SK-N-SH (cell line): ENCODE data around the gene GEMIN7.

Source experiments
- CHD2 ChIP-seq: fragments of 150-350 bp; IDR thresholded peaks from 2 replicates; pipeline ENCODE4 v1.6.1; 2018; ENCODE audit warnings: low read length; ENCODE audit not compliant: partially characterized antibody
- CTCF ChIP-seq: fragments of 200-600 bp; sonication (generic); IDR thresholded peaks from 2 replicates; pipeline ENCODE4 v1.6.1; 2017; ENCODE audit warnings: antibody characterized with exemption, mild to moderate bottlenecking, moderate library complexity
- ELF1 ChIP-seq: IDR thresholded peaks from 2 replicates; pipeline ENCODE4 v1.4.0; 2012
- EP300 ChIP-seq, 2 experiments: IDR thresholded peaks; 2 replicates each; pipeline versions ENCODE4 v1.4.0 to v1.6.1; 2012; ENCODE audit warnings: borderline replicate concordance in 1 of 2, low read depth in 1 of 2, low read length in 1 of 2
- GABPA ChIP-seq: IDR thresholded peaks from 2 replicates; pipeline ENCODE4 v1.4.0; 2012; ENCODE audit warnings: low read depth, mild to moderate bottlenecking
- MAX ChIP-seq: IDR thresholded peaks from 2 replicates; pipeline ENCODE4 v1.4.0; 2012; ENCODE audit warnings: low read depth
- POLR2AphosphoS5 ChIP-seq: IDR thresholded peaks from 2 replicates; pipeline ENCODE4 v1.6.1; 2012; ENCODE audit warnings: low read depth, low read length
- RAD21 ChIP-seq: IDR thresholded peaks from 2 replicates; pipeline ENCODE4 v1.6.1; 2012; ENCODE audit warnings: mild to moderate bottlenecking, low read length
- RFX5 ChIP-seq: IDR thresholded peaks from 2 replicates; pipeline ENCODE4 v1.6.1; 2012; ENCODE audit warnings: mild to moderate bottlenecking, improper control_type of control experiment, low read length
- SMC3 ChIP-seq: IDR thresholded peaks from 2 replicates; pipeline ENCODE4 v1.6.1; 2012; ENCODE audit warnings: low read depth, low read length, improper control_type of control experiment
- TAF1 ChIP-seq: IDR thresholded peaks from 2 replicates; pipeline ENCODE4 v1.6.1; 2012; ENCODE audit warnings: low read depth, mild to moderate bottlenecking, low read length, moderate library complexity, borderline replicate concordance
- TCF12 ChIP-seq: IDR thresholded peaks from 2 replicates; pipeline ENCODE4 v1.4.0; 2012
- TF ChIP-seq, protein P1 (sequence below): IDR thresholded peaks from 2 replicates; pipeline ENCODE4 v1.4.0; 2012; ENCODE audit warnings: low read depth, borderline replicate concordance
- TF ChIP-seq, protein P2 (sequence below): IDR thresholded peaks from 2 replicates; pipeline ENCODE4 v1.6.1; 2012; ENCODE audit warnings: mild to moderate bottlenecking, low read depth, low read length, moderate library complexity

- TF ChIP-seq CTCF (no peak), POLR2AphosphoS5 (no peak), RFX5 (no peak), RAD21 (no peak), EP300 (IDR thresholded peaks at IDR 0.05; ENCODE audit: borderline replicate concordance in 1 of 2, low read depth in 1 of 2, low read length in 1 of 2) (no peak), TAF1 (no peak), MAX (no peak), SMC3 (no peak), TCF12 (no peak), ELF1 (no peak), CHD2 (no peak), GABPA (no peak)
- TF ChIP-seq, protein P1, sequence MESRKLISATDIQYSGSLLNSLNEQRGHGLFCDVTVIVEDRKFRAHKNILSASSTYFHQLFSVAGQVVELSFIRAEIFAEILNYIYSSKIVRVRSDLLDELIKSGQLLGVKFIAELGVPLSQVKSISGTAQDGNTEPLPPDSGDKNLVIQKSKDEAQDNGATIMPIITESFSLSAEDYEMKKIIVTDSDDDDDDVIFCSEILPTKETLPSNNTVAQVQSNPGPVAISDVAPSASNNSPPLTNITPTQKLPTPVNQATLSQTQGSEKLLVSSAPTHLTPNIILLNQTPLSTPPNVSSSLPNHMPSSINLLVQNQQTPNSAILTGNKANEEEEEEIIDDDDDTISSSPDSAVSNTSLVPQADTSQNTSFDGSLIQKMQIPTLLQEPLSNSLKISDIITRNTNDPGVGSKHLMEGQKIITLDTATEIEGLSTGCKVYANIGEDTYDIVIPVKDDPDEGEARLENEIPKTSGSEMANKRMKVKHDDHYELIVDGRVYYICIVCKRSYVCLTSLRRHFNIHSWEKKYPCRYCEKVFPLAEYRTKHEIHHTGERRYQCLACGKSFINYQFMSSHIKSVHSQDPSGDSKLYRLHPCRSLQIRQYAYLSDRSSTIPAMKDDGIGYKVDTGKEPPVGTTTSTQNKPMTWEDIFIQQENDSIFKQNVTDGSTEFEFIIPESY, result no peak
- TF ChIP-seq, protein P2, sequence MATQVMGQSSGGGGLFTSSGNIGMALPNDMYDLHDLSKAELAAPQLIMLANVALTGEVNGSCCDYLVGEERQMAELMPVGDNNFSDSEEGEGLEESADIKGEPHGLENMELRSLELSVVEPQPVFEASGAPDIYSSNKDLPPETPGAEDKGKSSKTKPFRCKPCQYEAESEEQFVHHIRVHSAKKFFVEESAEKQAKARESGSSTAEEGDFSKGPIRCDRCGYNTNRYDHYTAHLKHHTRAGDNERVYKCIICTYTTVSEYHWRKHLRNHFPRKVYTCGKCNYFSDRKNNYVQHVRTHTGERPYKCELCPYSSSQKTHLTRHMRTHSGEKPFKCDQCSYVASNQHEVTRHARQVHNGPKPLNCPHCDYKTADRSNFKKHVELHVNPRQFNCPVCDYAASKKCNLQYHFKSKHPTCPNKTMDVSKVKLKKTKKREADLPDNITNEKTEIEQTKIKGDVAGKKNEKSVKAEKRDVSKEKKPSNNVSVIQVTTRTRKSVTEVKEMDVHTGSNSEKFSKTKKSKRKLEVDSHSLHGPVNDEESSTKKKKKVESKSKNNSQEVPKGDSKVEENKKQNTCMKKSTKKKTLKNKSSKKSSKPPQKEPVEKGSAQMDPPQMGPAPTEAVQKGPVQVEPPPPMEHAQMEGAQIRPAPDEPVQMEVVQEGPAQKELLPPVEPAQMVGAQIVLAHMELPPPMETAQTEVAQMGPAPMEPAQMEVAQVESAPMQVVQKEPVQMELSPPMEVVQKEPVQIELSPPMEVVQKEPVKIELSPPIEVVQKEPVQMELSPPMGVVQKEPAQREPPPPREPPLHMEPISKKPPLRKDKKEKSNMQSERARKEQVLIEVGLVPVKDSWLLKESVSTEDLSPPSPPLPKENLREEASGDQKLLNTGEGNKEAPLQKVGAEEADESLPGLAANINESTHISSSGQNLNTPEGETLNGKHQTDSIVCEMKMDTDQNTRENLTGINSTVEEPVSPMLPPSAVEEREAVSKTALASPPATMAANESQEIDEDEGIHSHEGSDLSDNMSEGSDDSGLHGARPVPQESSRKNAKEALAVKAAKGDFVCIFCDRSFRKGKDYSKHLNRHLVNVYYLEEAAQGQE, result no peak
Measured at GRCh38 chr19:45082170-45082569, 3.1 kb downstream of the GEMIN7 start.
